HG03575 (cell line): ENCODE data around the gene CHTF8.

Experiments used
- ATAC-seq: cut with Tn5 transposase; IDR thresholded peaks from one replicate; pipeline ENCODE4 v1.9.1; 2021; ENCODE audit not compliant: unreplicated experiment, insufficient number of reproducible peaks, low FRiP score; ENCODE audit errors: extremely low read depth

CHTF8 gene

DNA sequence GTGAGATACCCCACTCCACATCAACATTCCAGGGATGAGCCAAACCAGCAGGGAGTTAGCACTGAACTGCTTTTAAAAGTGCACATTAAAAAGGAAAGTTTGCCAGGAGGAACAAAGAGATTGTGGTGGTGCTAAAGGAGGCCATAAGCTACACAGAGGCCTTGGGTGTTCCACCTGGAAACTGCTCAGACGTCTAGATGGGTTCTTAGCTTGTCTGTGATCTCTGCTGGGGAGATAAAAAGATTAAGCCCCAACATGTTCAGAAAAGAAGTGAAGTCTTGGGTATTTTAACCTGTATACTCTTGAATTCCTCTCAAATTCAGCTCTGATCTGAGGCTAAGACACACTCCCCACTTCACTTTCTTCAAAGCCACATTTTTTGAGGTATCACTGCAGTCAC lies 16.6 kb downstream of the CHTF8 start:
- no peak for ATAC-seq

DNA sequence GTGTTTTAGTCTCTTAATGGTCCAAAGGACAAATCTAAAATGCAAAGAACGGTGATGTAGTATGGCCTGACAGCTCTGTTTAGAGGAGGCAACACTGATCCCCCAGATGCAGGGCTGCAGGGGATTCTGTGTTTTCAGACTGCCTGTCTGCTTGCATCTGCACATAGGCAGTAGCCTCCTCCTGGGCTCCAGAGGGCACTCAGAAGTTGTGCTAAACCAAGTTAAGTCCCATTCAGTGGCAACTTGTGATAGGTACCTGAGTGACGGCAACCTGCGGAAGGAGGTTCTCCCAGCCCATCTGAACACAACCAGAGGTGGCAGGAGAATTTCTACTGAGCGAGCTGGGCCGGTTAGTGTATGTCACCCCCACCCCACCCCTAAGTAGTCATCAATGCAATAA lies 17.0 kb downstream of the CHTF8 start:
- ATAC-seq: no peak

DNA sequence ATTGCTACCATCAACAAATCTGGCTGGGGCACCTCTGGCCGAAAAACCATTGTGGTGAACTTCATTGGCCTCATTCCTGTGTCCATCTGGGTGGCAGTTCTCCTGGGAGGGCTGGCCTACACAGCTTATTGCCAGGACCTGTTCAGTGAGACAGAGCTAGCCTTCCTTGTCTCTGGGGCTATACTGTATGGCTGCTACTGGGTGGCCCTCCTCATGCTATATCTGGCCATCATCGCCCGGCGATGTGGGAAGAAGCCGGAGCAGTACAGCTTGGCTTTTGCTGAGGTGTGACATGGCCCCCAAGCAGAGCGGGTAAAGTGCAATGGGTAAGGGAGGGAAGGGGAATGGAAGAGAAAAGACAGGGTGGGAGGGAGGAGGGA lies 17.4 kb downstream of the CHTF8 start:
- ATAC-seq: no peak

DNA sequence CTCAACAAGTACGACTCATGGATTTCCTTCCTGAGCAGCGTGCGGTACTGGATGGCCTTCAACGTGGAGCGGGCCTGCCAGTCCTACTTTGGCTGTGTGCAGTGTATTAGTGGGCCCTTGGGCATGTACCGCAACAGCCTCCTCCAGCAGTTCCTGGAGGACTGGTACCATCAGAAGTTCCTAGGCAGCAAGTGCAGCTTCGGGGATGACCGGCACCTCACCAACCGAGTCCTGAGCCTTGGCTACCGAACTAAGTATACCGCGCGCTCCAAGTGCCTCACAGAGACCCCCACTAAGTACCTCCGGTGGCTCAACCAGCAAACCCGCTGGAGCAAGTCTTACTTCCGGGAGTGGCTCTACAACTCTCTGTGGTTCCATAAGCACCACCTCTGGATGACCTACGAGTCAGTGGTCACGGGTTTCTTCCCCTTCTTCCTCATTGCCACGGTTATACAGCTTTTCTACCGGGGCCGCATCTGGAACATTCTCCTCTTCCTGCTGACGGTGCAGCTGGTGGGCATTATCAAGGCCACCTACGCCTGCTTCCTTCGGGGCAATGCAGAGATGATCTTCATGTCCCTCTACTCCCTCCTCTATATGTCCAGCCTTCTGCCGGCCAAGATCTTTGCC lies 17.9 kb downstream of the CHTF8 start:
- no peak for ATAC-seq

DNA sequence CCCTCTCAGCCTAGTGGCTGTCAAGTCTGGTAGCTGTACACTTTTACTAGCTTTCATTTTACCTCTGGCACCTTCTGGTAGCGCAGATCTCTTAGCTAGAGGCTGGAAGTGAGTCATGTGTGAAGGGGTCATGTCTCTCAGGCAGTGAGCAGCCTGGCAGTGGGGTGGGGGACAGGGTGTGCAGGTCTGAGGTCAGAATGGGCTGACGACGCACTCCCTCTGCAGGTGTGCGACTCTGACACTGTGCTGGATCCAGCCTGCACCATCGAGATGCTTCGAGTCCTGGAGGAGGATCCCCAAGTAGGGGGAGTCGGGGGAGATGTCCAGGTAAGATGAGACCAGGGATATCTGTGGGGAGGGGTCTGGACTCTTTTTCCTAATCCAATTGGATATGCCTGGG lies 19.2 kb downstream of the CHTF8 start:
- ATAC-seq: no peak

DNA sequence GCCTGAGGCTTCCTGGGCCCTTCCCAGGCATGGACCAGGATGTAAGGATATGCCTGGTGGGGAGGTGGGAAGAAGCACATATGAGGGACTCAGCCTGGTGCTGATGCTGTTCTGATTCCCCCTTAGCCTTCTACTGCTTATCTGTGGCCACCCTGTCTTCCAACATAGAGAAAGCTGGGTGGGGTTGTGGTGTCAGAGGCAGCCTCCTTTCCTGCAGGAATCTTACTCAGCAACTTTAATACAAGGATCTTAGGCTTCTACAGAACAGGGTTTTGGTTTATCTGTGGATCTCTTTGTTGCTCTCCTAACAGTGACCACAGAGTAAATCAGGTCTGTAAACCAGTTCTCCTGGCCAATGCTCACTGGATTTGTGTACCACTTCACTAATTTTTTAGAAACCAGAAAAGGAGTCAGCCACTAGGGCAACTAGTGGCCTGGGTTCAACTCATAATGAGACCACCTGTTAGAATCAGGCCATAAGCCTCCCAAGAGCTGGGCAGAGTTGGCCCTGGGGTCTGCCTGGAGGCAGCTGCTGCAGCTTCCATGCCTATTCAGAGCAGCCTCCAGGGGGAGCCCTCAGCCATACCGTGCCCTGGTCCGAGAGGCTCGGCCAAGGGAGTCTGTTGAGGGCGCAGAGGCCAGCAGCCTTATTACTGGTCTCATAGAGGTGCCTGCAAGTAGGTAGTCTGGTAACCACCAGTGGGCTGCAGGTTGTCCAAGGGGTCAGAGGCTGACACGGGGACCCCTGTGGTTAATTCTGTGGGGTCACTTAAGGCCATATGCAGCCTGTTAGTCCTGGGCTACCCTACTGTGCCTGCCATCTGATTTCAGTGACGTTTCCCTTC lies 19.9 kb downstream of the CHTF8 start:
- no peak for ATAC-seq

DNA sequence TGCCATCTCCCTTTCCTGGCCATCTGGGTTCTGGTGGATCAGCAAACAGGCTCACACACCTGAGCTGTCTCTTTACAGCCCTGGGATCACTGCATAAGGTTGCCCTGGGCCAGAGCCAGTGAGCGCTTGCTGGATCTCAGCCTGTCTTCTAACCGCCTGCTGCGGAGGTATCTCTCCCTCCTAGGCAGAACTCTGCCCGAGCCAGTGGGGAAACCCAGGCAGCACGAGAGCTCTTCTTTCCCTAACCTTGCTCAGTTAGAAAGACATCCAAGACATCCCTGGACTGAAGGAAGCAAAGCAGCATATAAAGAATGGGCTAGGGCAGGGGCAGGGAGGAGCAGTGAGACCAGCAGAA lies 20.5 kb downstream of the CHTF8 start:
- no peak for ATAC-seq

DNA sequence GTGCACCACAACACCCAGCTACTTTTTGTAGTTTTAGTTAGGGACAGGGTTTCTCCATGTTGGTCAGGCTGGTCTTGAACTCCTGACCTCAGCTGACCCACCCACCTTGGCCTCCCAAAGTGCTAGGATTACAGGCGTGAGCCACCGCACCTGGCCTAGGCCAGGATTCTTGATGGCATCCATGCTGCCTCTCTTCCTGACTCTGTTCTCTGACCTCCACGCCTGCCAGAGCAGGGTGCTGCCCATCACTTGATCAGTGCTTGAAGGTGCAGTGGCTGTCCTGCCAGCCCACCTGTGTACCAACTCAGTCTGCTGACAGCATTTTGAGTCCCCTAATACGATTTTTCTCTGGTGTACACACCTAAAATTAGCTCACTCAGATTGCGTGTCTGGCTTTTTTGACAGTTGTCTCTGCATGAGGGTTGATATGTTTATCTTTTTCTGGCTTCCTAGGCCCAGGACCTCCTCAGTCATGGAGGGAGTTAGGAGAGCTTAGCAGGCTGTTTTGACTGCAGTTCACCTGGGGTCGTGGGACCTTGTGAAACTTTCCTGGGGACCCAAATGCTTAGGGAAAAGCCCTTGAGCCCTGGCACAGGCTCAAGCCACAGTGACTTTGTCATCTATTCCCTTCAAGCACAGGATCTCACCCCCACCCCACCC lies 21.0 kb downstream of the CHTF8 start:
- ATAC-seq: no peak

DNA sequence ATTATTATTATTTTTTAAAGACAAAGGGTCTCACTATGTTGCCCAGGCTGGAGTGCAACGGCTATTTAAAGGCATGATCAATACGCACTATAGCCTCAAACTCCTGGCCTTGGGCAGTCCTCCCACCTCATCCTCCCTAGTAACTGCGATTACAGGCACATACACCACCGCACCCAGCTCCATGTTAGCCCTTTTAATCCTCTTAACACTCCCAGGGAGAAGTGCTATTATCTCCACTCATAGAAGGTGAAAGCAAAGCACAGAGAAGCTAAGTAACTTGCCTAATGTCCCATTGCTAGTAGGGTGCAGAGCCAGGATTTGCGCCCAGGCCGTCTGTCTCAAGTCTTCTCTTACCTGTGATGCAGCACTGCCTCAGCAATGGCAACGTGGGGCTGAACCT lies 22.0 kb downstream of the CHTF8 start:
- ATAC-seq: no peak

DNA sequence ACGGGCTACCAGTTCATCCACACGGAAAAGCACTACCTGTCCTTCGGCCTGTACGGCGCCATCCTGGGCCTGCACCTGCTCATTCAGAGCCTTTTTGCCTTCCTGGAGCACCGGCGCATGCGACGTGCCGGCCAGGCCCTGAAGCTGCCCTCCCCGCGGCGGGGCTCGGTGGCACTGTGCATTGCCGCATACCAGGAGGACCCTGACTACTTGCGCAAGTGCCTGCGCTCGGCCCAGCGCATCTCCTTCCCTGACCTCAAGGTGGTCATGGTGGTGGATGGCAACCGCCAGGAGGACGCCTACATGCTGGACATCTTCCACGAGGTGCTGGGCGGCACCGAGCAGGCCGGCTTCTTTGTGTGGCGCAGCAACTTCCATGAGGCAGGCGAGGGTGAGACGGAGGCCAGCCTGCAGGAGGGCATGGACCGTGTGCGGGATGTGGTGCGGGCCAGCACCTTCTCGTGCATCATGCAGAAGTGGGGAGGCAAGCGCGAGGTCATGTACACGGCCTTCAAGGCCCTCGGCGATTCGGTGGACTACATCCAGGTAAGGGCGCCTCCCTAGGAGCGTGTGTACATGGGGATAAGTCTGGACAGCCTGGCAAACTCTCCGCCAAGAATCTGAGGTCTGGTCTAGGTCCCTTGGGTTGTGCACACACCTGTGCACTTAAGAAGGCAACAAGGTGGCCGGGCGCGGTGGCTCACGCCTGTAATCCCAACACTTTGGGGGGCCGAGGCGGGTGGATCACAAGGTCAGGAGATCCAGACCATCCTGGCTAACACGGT lies 22.7 kb downstream of the CHTF8 start:
- no peak for ATAC-seq

DNA sequence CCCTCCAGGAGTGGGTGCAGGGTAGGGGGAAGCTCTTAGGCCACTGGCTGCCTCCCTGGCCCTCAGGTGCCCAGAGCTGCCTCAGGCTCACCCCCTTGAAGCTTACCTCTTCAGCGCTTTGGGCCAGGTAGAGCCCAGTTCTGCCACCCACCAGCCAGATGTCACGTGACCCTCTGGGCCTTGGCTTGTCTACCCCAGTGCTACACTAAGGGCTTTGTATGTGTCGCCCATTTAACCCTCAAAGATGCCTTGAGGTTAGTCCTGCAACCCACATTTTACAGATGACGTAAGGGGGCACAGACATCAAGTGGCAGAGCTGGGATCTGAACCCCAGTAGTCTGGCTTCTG lies 23.5 kb downstream of the CHTF8 start:
- no peak for ATAC-seq

DNA sequence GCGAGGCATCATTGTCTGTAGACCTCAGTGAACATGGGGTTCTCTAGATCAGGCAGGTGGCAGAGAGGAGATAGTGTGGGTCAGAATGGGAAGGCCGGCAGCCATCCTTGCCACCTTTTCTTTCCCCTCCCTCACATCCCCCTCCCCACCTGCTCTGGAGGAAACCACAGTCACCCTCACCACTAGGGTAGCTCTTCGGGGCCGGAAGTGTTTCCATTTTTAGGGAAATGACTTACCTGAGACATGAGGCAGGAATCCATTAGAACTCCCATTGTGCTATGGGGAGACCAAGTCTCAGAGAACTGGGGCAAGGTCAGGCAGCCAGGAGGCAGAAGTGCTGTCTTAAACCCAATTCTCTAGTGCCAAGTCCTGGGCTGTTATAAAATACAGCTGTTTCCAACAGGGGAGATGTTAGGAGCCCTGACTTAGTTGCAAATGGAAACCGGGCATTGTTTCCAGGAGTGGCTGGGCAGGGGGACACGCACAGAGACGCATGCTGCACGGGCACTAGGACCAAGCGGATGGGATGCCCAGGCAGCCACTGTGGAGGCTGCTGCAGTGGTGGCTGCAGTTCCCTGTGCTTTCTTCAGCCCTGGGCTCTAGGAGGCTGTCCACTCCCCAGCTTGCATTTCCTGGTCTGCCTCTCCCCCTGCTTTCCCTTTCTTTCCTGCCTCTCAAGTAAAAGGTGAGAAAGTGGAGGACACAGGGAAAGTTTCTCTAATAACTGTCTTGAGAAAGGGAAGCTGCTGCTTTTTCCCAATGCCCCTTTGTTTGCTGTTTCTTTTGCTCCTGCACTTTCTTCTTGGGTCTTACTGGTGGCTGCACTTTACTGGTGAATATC lies 24.1 kb downstream of the CHTF8 start:
- no peak for ATAC-seq

DNA sequence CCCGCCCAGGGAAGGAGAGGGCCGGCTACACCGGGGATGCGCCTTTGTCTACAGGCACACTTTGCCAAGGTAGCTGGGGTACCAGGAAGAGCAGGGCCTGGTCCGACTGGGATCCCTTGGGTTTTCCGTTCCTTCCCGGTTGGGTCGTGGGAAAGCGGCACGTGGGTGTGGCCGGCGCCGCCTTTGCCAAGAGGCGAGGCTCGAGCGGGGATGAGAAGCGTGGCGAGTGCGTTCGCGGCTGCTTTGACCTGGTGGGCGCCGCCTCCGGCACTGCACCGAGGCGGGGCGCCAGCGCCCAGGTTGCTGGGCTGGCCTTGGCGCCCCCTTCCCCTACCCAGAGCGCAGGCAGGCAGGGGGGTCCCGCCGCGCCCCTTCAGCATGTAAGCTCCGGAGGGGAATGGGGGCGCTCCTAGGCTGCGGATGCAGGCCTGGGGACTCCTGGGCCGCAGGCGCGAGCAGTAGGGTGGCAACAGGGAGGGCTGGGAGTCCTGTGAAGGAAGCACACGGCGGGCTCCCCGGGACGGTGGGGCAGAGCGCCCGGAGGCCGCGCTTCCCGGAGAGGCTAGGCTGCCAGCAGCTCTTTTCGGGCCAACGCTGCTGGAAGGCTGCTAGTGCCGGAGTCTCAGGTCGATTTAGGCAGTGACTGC lies 24.9 kb downstream of the CHTF8 start:
- no peak for ATAC-seq

DNA sequence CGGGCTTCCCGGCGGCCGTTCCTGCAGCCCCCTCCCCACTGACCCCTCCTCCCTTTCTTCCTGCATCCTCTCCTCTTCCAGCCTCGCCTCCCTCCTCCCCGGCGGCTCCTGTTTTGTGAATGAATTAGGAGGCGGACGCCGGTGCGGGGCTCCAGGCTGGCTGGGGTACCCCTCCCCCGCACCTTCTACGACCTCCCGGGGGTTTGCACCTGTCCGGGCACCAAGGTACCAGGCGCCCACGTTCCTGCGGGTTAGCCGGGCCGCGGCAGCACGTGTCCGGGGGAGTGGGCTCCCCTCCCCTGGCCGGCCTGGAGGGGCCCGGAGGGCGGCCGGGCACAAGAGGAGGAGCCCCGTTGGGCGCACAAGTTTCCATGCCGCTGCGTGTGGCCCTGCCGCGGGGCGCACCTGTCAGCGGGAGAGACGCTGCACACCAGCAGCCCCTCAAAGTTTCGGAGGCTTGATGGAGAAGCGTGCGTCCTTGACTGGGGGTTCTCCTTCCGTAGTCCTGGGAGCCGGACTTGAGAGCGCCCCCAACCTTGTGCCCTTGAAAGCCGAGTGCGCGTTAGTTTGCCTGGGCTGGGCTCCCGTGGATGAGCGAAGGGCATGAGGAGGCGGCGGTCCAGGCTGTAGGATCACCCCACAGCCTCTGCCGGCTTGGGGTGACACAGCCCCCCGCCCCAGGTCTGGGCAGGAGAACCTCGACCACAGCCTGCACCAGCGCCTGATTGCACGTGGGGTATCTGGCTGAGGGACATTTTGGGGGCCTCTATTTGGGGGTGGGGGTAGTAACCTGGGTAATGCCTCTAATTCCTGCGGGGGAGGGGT lies 25.7 kb downstream of the CHTF8 start:
- ATAC-seq: no peak

DNA sequence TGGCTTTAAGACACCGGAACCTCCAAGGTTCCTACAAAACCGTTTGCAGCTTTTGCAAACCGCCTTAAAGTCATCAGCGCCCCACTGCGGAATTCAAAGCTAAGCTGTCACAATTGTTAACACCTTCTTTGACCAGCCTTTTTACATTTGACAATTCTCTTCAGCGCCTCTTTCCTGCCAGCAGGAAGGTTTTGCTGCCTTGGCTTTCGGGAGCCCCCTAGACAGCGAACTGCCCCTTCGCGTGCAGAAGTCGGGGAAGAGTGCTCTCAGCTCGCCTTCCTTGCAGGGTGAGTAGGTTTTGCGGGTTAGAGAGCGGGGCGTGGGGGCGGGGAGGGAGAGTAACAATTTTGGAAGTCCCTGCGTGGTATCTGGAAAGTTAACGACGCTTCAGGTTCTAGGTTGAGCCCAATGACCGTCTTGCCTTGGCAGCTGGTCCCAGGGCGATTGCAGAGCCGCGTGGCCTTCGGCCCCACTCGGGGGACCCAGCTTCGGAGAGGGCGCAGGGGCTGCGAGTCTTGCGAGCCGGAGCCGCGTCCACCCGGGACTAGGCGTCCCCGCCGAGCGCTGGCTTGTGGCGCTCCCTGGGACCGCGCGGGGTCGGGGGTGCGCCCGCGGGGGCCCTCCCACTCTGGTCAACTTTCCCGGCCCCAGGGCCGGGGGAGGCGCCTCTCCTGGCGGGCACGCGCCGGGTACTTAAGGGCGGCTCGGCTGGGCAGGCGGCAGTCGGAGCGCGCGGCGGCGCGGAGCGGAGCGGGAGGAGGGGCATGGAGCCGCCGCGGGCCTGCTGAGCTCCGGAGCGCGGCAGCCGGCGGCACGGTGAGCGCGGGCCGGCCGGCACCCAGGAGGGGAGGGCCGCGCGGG lies 26.7 kb downstream of the CHTF8 start, which contains the start of gene HAS3:
TSS of gene HAS3 (plus strand) at position 153 of the 861 bp plus-strand sequence. CDS start 3,743 bp downstream, outside the sequence.
- no peak for ATAC-seq

DNA sequence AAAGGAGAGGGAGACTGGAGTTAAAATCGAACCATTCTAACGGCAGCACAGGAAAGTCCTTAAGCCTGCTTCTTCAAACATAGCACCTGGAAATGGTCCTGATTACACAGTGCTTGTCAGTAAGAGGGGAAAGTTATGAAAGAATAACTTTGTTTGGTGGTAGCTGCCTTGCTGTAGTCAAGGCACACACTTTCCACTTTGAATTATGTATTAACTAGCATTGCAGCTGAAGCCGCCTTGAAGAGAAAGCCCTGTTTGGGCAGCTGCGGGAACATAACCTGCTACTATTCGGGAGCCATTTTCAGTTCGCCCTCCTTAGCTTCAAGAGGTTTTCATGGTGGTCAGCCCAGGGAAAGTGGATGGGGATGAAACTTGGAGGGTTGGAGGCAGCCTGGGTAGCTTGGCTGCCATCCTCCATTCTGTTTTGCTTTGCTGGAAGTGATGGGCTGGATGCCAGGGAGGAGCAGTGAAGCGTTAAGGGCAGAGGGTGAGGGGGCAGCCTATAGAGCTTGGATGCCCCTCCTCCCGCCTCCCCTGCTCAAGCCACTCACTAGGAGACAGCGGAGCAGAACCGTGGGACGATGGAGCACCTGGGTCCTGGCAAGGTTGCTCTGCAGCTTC lies 32.2 kb downstream of the CHTF8 start:
- no peak for ATAC-seq
